Activated CD4-positive, alpha-beta T cell treated with anti-CD3 and anti-CD28 coated beads, Interleukin-2, amount 50 U/mL, for 24 hours (primary cell): ENCODE data around the gene SLC4A1.

ENCODE experiments used
- DNase-seq, 2 donors: peaks; one replicate each; pipeline ENCODE4 v3.0.0-alpha.2; 2020; ENCODE audit warnings: low read depth in 1 of 2, low spot score in 1 of 2

The SLC4A1 gene

DNA sequence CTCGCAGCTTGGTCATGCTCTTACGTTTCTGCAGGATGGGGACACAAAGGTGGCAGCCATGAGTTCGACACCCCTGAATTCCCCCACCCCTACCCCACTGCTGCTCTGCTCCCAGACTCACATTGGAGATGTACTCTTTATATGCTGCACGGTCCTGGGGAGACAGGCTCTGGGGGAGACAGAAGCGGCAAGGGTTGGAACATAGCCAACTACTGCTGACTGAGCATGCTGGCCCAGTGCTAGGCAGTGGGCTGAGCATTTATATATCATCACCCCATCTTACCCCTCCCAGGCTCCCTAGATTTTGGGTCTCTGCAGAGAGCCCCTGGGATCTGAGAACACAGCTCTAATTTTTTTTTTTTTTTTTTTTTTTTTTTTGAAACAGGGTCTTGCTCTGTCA, 60.2 kb downstream of the SLC4A1 start:
- no peak for DNase-seq

DNA sequence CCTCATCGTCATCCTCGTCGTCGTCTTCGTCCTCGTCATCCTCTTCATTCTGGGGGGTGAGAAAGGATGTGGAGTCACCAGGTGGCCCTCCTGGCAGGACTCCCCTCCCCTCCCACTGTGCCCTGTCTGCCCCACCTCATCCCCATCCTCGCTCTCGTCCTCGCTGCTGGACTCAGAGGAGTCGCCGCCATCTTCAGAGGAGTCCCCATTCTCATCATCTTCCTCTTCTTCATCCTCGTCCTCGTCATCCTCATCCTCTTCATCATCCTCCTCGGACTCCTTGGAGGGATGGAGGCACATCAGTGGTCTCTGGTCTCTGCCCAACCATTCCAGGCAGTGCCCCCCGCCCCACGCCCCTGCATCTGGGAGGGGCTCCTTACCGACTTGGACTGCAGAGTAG, 60.6 kb downstream of the SLC4A1 start:
- no peak for DNase-seq

DNA sequence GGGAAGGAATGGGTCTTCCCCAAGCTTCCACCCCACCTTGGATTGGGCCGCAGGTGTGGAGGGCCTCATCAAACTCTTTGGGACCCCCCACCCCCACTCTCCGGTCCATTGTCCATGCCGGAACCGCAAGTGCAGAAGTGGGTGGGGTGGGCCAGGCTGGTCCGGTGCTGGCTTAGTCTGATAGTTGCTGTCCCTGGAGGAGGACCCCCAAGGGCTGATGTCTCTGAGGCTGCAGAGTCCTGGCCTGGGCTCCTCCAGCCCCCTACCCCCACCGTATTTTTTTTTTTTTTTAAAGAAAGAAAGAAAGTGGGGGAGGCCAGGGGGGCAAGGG, 61.1 kb downstream of the SLC4A1 start:
- no peak for DNase-seq

DNA sequence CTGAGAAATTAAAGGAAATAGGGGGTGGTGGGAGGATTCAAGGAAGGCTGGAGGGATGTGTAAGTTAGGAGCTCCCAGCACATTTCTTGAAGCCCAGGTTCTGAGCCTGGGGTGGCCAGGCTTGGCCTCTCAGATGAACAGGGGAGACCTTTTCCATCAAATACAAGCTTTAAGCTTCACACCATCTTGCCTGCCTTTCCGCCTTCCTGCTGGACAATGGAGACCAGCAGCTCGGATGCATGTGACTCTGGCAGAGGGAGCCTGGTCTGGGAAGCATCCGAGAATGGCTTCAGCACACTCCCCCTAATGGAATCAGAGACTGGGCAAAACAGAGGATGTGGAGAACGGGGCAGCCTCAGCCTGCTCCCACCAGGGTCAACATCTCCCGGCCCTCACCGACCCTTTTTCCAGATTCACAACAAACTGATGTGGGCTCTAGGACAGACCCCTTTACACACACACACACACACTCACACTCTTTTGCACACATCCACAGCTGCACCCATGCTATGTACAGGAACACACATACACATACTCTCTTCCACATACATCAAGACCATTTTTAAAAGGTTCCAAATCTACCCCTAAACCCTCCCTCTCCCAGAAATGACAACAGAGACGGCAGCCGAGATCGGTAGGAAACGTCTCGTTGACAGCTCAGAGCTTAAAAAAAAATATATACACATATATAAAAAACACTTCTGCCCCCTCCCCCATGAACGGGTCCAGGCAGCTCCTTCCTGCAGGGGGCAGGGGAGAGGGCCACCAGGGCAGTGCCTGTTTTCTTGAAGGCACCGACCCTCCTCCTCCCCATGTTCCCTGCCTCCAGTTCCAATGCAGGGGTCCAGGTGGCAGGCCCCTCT, 61.7 kb downstream of the SLC4A1 start:
- DNase-seq = no peak

- DNase-seq = no peak
These were observed 63.5 kb downstream of the SLC4A1 start for GRCh38 chr17:44204441-44204882.

DNA sequence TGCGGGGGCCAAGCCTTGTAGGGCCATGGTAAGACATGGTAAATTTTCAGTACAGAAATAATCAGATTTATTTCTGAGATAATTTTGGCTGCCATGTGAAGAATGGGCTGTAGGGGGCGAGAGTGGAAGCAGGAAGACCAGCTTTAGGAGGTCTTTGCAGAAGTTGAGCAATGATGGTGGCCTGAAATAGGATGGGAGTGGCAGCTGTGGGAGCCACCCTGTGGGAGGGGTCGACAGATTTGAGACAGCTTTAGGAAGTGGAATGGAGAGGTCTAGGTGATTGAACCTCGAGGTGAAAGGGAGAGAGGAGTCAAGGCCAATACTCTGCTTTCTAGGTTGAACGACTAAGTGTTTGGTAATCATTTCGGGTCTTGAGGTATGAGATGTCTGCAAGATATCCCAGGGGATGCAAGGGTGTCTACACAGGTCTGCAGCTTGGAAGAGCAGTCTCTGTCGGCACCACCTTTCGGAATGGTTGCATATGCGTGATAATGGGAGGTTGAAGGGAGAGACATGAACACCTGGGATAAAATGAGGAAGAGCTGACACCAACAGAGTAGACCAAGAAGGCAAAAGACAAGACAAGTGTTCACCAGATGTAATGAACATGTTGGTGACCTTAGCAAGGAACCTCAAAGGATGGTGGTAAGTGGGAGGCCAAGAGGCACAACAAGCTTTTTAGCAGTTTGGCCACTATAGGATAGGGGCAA, 64.0 kb downstream of the SLC4A1 start:
- peak in 1 of 2 donors; percentile 47 for DNase-seq

- DNase-seq = no peak
These were observed 65.2 kb downstream of the SLC4A1 start for GRCh38 chr17:44202756-44203155.

GRCh38 chr17:44200478-44201155, 67.3 kb downstream of the SLC4A1 start:
- DNase-seq = no peak

DNA sequence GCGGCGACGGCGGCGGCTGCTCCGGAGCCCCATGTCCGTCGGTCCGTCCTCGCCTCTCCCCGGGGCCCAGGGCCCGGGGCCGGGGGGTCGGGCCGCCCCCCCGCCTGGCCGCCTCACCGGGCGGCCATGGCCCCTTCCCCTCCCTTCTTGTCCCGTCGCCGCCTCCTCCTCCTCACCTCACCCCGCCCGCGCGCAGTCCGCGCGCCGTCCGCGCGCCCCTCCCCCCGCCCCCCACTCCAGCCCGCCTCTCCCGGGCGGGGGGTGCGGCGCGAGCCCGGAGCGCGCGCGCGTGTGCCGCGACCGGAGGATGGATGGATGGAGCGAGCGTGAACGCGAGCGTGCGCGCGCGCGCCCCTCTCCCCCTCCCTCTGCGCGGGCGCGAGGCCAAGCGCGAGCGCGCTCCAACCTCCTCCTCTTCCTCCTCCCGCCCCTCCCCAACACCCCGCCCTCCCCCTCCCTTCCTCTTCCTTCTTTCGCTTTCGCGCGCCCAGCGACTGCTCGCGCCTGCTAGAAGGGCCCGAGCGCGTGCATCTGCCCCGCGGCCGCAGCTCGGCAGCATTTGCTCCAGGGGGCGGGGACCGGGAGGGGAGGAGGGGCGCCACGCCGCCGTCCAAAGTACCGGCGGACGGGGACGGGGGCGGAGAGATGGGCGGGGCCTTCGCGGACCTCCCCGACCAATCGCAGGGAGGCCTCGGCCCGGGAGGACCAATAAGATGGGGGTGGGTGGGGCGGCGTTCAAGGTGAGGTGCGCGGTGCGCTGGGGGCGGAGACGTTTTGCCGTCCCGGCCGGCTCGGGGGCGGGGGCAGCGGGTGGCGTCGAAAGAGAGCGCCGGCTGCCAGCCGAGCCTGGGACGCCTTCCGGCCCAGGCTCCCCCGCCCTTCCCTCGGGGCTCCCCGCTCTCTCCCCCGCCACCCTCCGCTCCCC, 68.1 kb downstream of the SLC4A1 start, which contains the start of gene ATXN7L3:
Gene ATXN7L3, minus strand, starts transcription at position 332 of the 925 bp plus-strand sequence. CDS start 1,814 bp downstream, outside the sequence.
- peak; percentile 99 for DNase-seq

DNA sequence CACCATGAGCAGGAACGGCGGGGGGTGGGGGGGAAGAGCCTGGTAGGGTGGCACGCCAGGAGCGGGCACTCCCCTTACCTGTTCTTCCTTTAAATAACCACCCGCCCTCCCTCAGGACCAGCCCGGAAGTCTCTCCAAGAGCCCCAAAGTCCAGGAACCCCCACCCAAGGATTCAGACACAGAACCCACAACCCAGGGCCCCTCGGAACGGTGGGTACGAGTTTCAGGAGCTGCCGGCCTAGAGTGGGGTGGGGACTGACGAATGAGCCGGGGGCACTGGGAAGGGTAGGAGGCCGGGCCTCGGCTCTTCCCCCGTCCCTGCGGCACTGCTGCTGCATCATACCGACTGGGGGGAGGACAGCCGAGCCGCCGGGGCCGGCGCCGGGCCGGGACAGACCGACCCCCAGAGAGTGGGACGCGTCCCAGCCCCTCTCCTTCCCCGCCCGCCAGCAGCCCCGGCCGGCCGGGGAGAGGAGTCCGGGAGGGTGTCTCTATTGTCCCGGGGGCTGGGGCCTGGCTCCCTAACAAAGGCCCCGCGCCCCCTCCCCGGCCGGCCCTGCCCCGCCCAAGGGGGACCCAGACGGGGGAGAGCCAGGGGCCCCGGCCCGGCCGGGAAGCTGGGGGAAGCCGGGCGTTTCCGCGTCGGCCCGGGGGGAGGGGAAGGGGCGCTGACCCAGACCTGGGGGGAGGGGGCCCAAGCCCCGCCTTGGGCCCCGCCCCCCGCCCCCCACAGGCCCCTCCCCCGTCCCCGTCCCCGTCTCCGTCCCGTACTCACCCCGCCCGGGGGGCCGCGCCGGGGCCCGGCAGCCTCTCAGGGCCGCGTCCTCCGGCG, 69.0 kb downstream of the SLC4A1 start:
- peak in 1 of 2 donors; percentile 25 for DNase-seq
